ENCODE data around the gene FBXO2.

DNA sequence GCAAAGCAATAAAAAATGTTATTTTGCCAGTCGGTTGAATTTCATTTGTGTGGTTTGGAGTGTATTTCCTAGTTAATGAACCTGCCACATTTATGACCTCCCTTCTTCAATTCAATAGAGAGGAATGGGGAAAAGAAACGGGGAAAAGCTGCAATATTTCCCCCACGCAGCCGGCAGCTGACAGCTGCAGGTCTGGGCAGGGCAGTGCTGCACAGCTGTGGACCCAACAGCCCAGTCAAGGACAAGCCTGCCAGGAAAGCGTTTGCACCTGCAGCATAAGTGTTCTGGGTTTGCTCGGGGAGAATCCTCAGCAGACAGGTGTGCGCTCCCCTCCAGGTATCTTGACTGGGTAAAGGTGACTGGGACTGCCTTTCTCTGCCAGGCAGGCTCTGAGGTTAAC, 53.4 kb downstream of the FBXO2 start:
- TF ChIP-seq, protein P1, sequence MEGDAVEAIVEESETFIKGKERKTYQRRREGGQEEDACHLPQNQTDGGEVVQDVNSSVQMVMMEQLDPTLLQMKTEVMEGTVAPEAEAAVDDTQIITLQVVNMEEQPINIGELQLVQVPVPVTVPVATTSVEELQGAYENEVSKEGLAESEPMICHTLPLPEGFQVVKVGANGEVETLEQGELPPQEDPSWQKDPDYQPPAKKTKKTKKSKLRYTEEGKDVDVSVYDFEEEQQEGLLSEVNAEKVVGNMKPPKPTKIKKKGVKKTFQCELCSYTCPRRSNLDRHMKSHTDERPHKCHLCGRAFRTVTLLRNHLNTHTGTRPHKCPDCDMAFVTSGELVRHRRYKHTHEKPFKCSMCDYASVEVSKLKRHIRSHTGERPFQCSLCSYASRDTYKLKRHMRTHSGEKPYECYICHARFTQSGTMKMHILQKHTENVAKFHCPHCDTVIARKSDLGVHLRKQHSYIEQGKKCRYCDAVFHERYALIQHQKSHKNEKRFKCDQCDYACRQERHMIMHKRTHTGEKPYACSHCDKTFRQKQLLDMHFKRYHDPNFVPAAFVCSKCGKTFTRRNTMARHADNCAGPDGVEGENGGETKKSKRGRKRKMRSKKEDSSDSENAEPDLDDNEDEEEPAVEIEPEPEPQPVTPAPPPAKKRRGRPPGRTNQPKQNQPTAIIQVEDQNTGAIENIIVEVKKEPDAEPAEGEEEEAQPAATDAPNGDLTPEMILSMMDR (IDR thresholded peaks at IDR 0.05): no peak
- TF ChIP-seq EZH2 (IDR thresholded peaks at IDR 0.05): no peak

Measured in neural progenitor cell (in vitro differentiated cells).